Activated CD4-positive, alpha-beta T cell treated with anti-CD3 and anti-CD28 coated beads, Interleukin-2, amount 50 U/mL, for 48 hours (primary cell): ENCODE results near the gene ABCG1.
A peak's percentile ranks its signal among the peaks of the same experiment; 100 is the strongest.

ENCODE experiments used
- DNase-seq, 2 experiments: peaks; one replicate each; pipeline ENCODE4 v3.0.0-alpha.2; 2020

Gene ABCG1

GRCh38 chr21:42252778-42253340 lies 33.9 kb downstream of the ABCG1 start:
- DNase-seq, result no peak

- DNase-seq, result no peak
Observed at GRCh38 chr21:42253466-42253865, 34.5 kb downstream of the ABCG1 start.

GRCh38 chr21:42254083-42254482 lies 35.1 kb downstream of the ABCG1 start:
- DNase-seq, result no peak

GRCh38 chr21:42254651-42255601 lies 36.0 kb downstream of the ABCG1 start:
- no peak for DNase-seq

- DNase-seq, result no peak
Observed at GRCh38 chr21:42255825-42256224, 36.9 kb downstream of the ABCG1 start.

- no peak for DNase-seq
Observed at GRCh38 chr21:42256316-42256715, 37.4 kb downstream of the ABCG1 start.

GRCh38 chr21:42257091-42257765 lies 38.3 kb downstream of the ABCG1 start:
- DNase-seq, result no peak

GRCh38 chr21:42258150-42258884 lies 39.4 kb downstream of the ABCG1 start:
- DNase-seq, result peak; percentile 85 to 89

GRCh38 chr21:42258885-42259407 lies 40.0 kb downstream of the ABCG1 start:
- no peak for DNase-seq

GRCh38 chr21:42260121-42260520 lies 41.2 kb downstream of the ABCG1 start:
- no peak for DNase-seq

- DNase-seq, result no peak
Observed at GRCh38 chr21:42261829-42262200, 42.9 kb downstream of the ABCG1 start.

GRCh38 chr21:42262831-42263231 lies 43.9 kb downstream of the ABCG1 start:
- no peak for DNase-seq

GRCh38 chr21:42263591-42264131 lies 44.7 kb downstream of the ABCG1 start:
- DNase-seq, result no peak

GRCh38 chr21:42264245-42265195 lies 45.6 kb downstream of the ABCG1 start:
- DNase-seq, result no peak

GRCh38 chr21:42265231-42265812 lies 46.4 kb downstream of the ABCG1 start:
- no peak for DNase-seq

GRCh38 chr21:42266971-42267556 lies 48.1 kb downstream of the ABCG1 start:
- DNase-seq, result no peak

- no peak for DNase-seq
Observed at GRCh38 chr21:42269386-42269785, 50.4 kb downstream of the ABCG1 start.

GRCh38 chr21:42271065-42271464 lies 52.1 kb downstream of the ABCG1 start:
- DNase-seq, result no peak

GRCh38 chr21:42272109-42272962 lies 53.4 kb downstream of the ABCG1 start:
- DNase-seq, result no peak
